ENCODE measurements around the gene PC. TPM values are rescaled to one million over a fixed set of nuclear protein-coding genes. Genes with fewer than 3 reads are reported as not detected.

PC gene
- total RNA-seq, 1 donor from 2014 or later, result 10.5 TPM

DNA sequence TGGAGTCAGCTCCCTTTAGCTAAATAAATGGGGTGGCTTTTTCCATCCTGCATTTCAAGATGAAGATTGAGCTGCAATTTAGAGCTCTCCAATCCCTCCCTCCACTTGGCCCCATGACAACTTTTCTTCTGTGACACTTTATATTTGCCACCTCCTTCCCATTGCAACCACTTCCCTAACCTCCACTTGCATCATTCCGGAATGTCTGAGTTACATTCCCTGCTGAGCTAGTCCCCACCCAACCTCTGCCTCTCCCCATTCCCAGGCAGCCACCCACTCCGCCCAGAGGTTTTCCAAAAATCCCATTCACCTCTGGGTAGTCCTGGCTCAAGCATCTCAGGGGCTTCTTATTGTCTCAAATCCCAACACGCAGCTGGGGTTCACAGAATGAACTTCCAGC is 24.7 kb downstream of the PC start:
- FAIRE-seq, result no peak
- Histone ChIP-seq H3K79me2 (ENCODE audit: insufficient read depth, low read length) (no peaks in the 10 kb centered on the region), H3K4me3 (ENCODE audit: insufficient read depth, low read depth, low read length) (no peak overlapping the region), H3K36me3 (ENCODE audit: insufficient read depth, low read length) (no peaks in the 10 kb centered on the region), H4K20me1 (ENCODE audit: insufficient read depth, low read length) (peaks cover 19% of the 10 kb centered on the region), H3K27me3 (ENCODE audit: insufficient read depth, low read length) (no peaks in the 10 kb centered on the region), H3K9me3 (ENCODE audit: insufficient read depth, low read depth, low read length) (no peaks in the 10 kb centered on the region), H3K9ac (ENCODE audit: low read length) (no peak overlapping the region), H2AFZ (ENCODE audit: low read depth, low read length) (no peak overlapping the region), H3K4me2 (ENCODE audit: low read length) (no peak overlapping the region), H3K27ac (ENCODE audit: low read depth, low read length) (no peak overlapping the region), H3K4me1 (ENCODE audit: insufficient read depth, low read length) (peaks cover 3% of the 10 kb centered on the region)
- Mint-ChIP-seq H3K27me3 (ENCODE audit: low read depth, unreplicated experiment) (peaks cover 3% of the 10 kb centered on the region), H3K9me3 (ENCODE audit: unreplicated experiment) (peaks cover 7% of the 10 kb centered on the region), H3K27ac (ENCODE audit: unreplicated experiment) (peak overlapping the region; percentile 44), H3K4me3 (ENCODE audit: unreplicated experiment) (no peak overlapping the region), H3K36me3 (ENCODE audit: low read depth, unreplicated experiment) (no peaks in the 10 kb centered on the region), H3K4me1 (ENCODE audit: low read depth, unreplicated experiment) (peaks cover 5% of the 10 kb centered on the region)
- peak; percentile 33 for DNase-seq (ENCODE audit: low read depth)
- no peak for TF ChIP-seq EZH2 (IDR thresholded peaks at IDR 0.05; ENCODE audit: insufficient read depth, low read length)
- TF ChIP-seq, protein P1, sequence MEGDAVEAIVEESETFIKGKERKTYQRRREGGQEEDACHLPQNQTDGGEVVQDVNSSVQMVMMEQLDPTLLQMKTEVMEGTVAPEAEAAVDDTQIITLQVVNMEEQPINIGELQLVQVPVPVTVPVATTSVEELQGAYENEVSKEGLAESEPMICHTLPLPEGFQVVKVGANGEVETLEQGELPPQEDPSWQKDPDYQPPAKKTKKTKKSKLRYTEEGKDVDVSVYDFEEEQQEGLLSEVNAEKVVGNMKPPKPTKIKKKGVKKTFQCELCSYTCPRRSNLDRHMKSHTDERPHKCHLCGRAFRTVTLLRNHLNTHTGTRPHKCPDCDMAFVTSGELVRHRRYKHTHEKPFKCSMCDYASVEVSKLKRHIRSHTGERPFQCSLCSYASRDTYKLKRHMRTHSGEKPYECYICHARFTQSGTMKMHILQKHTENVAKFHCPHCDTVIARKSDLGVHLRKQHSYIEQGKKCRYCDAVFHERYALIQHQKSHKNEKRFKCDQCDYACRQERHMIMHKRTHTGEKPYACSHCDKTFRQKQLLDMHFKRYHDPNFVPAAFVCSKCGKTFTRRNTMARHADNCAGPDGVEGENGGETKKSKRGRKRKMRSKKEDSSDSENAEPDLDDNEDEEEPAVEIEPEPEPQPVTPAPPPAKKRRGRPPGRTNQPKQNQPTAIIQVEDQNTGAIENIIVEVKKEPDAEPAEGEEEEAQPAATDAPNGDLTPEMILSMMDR (IDR thresholded peaks at IDR 0.05; ENCODE audit: insufficient read depth, low read depth, low read length), result no peak

DNA sequence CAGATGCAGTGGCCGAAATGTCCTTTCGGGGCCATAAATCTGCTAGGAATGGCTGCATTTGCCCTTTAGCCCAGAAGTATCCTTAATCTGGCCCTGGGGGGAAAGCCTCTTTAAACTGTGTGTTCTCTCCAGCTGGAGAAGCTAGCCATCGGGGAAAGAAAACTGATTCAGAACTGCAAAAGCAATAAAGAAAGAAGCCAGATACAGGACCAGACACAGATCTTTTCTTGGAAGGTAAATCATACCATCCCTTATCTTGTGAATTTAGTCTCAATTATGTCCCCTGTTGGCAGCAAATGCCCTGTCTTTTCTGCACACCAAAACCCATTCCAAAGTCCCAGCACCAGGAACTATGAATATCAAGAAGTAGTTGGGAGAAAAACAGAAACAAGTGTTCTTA is 25.6 kb downstream of the PC start:
- no peak for DNase-seq (ENCODE audit: low read depth)
- no peak for FAIRE-seq
- Histone ChIP-seq H3K9ac (ENCODE audit: low read length) (no peak overlapping the region), H3K4me3 (ENCODE audit: insufficient read depth, low read depth, low read length) (no peak overlapping the region), H3K79me2 (ENCODE audit: insufficient read depth, low read length) (no peaks in the 10 kb centered on the region), H3K36me3 (ENCODE audit: insufficient read depth, low read length) (no peaks in the 10 kb centered on the region), H4K20me1 (ENCODE audit: insufficient read depth, low read length) (peaks cover 19% of the 10 kb centered on the region), H3K9me3 (ENCODE audit: insufficient read depth, low read depth, low read length) (no peaks in the 10 kb centered on the region), H3K4me1 (ENCODE audit: insufficient read depth, low read length) (peaks cover 3% of the 10 kb centered on the region), H3K4me2 (ENCODE audit: low read length) (no peak overlapping the region), H3K27ac (ENCODE audit: low read depth, low read length) (no peak overlapping the region), H2AFZ (ENCODE audit: low read depth, low read length) (no peak overlapping the region), H3K27me3 (ENCODE audit: insufficient read depth, low read length) (no peaks in the 10 kb centered on the region)
- Mint-ChIP-seq H3K27ac (ENCODE audit: unreplicated experiment) (no peak overlapping the region), H3K4me1 (ENCODE audit: low read depth, unreplicated experiment) (peaks cover 5% of the 10 kb centered on the region), H3K9me3 (ENCODE audit: unreplicated experiment) (peaks cover 7% of the 10 kb centered on the region), H3K27me3 (ENCODE audit: low read depth, unreplicated experiment) (peaks cover 3% of the 10 kb centered on the region), H3K36me3 (ENCODE audit: low read depth, unreplicated experiment) (peaks cover 1% of the 10 kb centered on the region), H3K4me3 (ENCODE audit: unreplicated experiment) (no peak overlapping the region)
- TF ChIP-seq EZH2 (IDR thresholded peaks at IDR 0.05; ENCODE audit: insufficient read depth, low read length), result no peak
- TF ChIP-seq, protein P1 (IDR thresholded peaks at IDR 0.05; ENCODE audit: insufficient read depth, low read depth, low read length), result no peak

DNA sequence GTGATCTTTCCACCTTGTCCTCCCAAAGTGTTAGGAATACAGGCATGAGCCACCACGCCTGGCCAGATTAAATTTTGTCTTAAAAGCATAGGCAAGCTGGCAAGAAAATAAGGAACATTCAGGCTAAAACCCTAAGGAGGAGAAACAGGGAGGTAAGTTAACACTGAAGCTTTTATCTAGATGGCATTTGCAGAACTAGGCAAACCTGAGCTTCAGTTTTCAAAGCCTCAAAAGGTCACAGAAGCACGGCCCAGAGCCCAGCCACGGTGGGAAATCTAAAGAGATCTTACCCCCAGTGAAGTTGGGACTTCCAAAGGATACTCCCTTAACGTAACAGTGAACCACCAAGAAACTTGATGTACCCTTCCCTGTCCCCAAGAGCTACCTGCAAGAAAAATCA is 28.4 kb downstream of the PC start:
- Histone ChIP-seq H2AFZ (ENCODE audit: low read depth, low read length) (no peak overlapping the region), H3K27me3 (ENCODE audit: insufficient read depth, low read length) (no peaks in the 10 kb centered on the region), H3K36me3 (ENCODE audit: insufficient read depth, low read length) (no peaks in the 10 kb centered on the region), H4K20me1 (ENCODE audit: insufficient read depth, low read length) (peaks cover 15% of the 10 kb centered on the region), H3K4me2 (ENCODE audit: low read length) (no peak overlapping the region), H3K9ac (ENCODE audit: low read length) (no peak overlapping the region), H3K4me3 (ENCODE audit: insufficient read depth, low read depth, low read length) (no peak overlapping the region), H3K79me2 (ENCODE audit: insufficient read depth, low read length) (no peaks in the 10 kb centered on the region), H3K9me3 (ENCODE audit: insufficient read depth, low read depth, low read length) (no peaks in the 10 kb centered on the region), H3K27ac (ENCODE audit: low read depth, low read length) (no peak overlapping the region), H3K4me1 (ENCODE audit: insufficient read depth, low read length) (peaks cover 3% of the 10 kb centered on the region)
- Mint-ChIP-seq H3K27me3 (ENCODE audit: low read depth, unreplicated experiment) (peaks cover 3% of the 10 kb centered on the region), H3K36me3 (ENCODE audit: low read depth, unreplicated experiment) (peaks cover 2% of the 10 kb centered on the region), H3K4me3 (ENCODE audit: unreplicated experiment) (no peak overlapping the region), H3K9me3 (ENCODE audit: unreplicated experiment) (peaks cover 3% of the 10 kb centered on the region), H3K4me1 (ENCODE audit: low read depth, unreplicated experiment) (peaks cover 5% of the 10 kb centered on the region), H3K27ac (ENCODE audit: unreplicated experiment) (no peak overlapping the region)
- TF ChIP-seq, protein P1 (IDR thresholded peaks at IDR 0.05; ENCODE audit: insufficient read depth, low read depth, low read length), result no peak
- TF ChIP-seq EZH2 (IDR thresholded peaks at IDR 0.05; ENCODE audit: insufficient read depth, low read length), result no peak
- FAIRE-seq, result no peak
- DNase-seq (ENCODE audit: low read depth), result no peak

Measured in astrocyte (in vitro differentiated cells and primary cell).